Measurements from ENCODE around the gene HTRA1.

Gene HTRA1

GRCh38 chr10:122515588-122516231 is 54.4 kb downstream of the HTRA1 start:
- H3K27ac ChIP-seq (ENCODE audit: poor library complexity, severe bottlenecking): no peak overlapping the region
- DNase-seq (ENCODE audit: low spot score): no peak
- H3K9me3 ChIP-seq (ENCODE audit: severe bottlenecking): no peaks in the 10 kb centered on the region
- ATAC-seq (ENCODE audit: low read depth): 0 out of 3 replicates have a peak, but pooled peaks have one; percentile 12
- H3K4me1 ChIP-seq (ENCODE audit: insufficient read depth, poor library complexity, severe bottlenecking): peaks cover 1% of the 10 kb centered on the region
- peaks cover 26% of the 10 kb centered on the region for H3K36me3 ChIP-seq (ENCODE audit: low read depth)
- no peak for TF ChIP-seq CTCF (IDR thresholded peaks at IDR 0.05; ENCODE audit: poor library complexity, severe bottlenecking)
- no peaks in the 10 kb centered on the region for H3K27me3 ChIP-seq (ENCODE audit: insufficient read depth, poor library complexity, severe bottlenecking)
- H3K4me3 ChIP-seq (ENCODE audit: severe bottlenecking): no peak overlapping the region

GRCh38 chr10:122516734-122517133 is 55.4 kb downstream of the HTRA1 start:
- Histone ChIP-seq H3K36me3 (ENCODE audit: low read depth) (peaks cover 19% of the 10 kb centered on the region), H3K27ac (ENCODE audit: poor library complexity, severe bottlenecking) (no peak overlapping the region), H3K9me3 (ENCODE audit: severe bottlenecking) (no peaks in the 10 kb centered on the region), H3K4me3 (ENCODE audit: severe bottlenecking) (no peak overlapping the region), H3K4me1 (ENCODE audit: insufficient read depth, poor library complexity, severe bottlenecking) (no peaks in the 10 kb centered on the region), H3K27me3 (ENCODE audit: insufficient read depth, poor library complexity, severe bottlenecking) (no peaks in the 10 kb centered on the region)
- no peak for TF ChIP-seq CTCF (IDR thresholded peaks at IDR 0.05; ENCODE audit: poor library complexity, severe bottlenecking)
- no peak for DNase-seq (ENCODE audit: low spot score)
- ATAC-seq (ENCODE audit: low read depth): no peak

GRCh38 chr10:122519144-122519543 is 57.8 kb downstream of the HTRA1 start:
- Histone ChIP-seq H3K27me3 (ENCODE audit: insufficient read depth, poor library complexity, severe bottlenecking) (no peaks in the 10 kb centered on the region), H3K4me3 (ENCODE audit: severe bottlenecking) (no peak overlapping the region), H3K27ac (ENCODE audit: poor library complexity, severe bottlenecking) (no peak overlapping the region), H3K9me3 (ENCODE audit: severe bottlenecking) (no peaks in the 10 kb centered on the region), H3K4me1 (ENCODE audit: insufficient read depth, poor library complexity, severe bottlenecking) (no peaks in the 10 kb centered on the region), H3K36me3 (ENCODE audit: low read depth) (peaks cover 11% of the 10 kb centered on the region)
- DNase-seq (ENCODE audit: low spot score): no peak
- no peak for ATAC-seq (ENCODE audit: low read depth)
- TF ChIP-seq CTCF (IDR thresholded peaks at IDR 0.05; ENCODE audit: poor library complexity, severe bottlenecking): no peak

GRCh38 chr10:122519873-122520272 is 58.5 kb downstream of the HTRA1 start:
- Histone ChIP-seq H3K27me3 (ENCODE audit: insufficient read depth, poor library complexity, severe bottlenecking) (no peaks in the 10 kb centered on the region), H3K9me3 (ENCODE audit: severe bottlenecking) (no peaks in the 10 kb centered on the region), H3K36me3 (ENCODE audit: low read depth) (peaks cover 6% of the 10 kb centered on the region), H3K27ac (ENCODE audit: poor library complexity, severe bottlenecking) (no peak overlapping the region), H3K4me3 (ENCODE audit: severe bottlenecking) (no peak overlapping the region), H3K4me1 (ENCODE audit: insufficient read depth, poor library complexity, severe bottlenecking) (no peaks in the 10 kb centered on the region)
- TF ChIP-seq CTCF (IDR thresholded peaks at IDR 0.05; ENCODE audit: poor library complexity, severe bottlenecking): no peak
- ATAC-seq (ENCODE audit: low read depth): no peak
- no peak for DNase-seq (ENCODE audit: low spot score)

- H3K4me1 ChIP-seq (ENCODE audit: insufficient read depth, poor library complexity, severe bottlenecking): no peaks in the 10 kb centered on the region
- H3K4me3 ChIP-seq (ENCODE audit: severe bottlenecking): no peak overlapping the region
- TF ChIP-seq CTCF (IDR thresholded peaks at IDR 0.05; ENCODE audit: poor library complexity, severe bottlenecking): no peak
- no peaks in the 10 kb centered on the region for H3K9me3 ChIP-seq (ENCODE audit: severe bottlenecking)
- no peaks in the 10 kb centered on the region for H3K27me3 ChIP-seq (ENCODE audit: insufficient read depth, poor library complexity, severe bottlenecking)
- no peak overlapping the region for H3K27ac ChIP-seq (ENCODE audit: poor library complexity, severe bottlenecking)
- ATAC-seq (ENCODE audit: low read depth): no peak
- H3K36me3 ChIP-seq (ENCODE audit: low read depth): no peaks in the 10 kb centered on the region
- DNase-seq (ENCODE audit: low spot score): no peak
Measured at GRCh38 chr10:122521011-122521410, 59.7 kb downstream of the HTRA1 start.

Measured in RWPE2 (cell line).